Measurements from ENCODE around the gene ATAD2B.

GRCh38 chr2:23838581-23838980 lies 88.3 kb downstream of the ATAD2B start:
- no peak for TF ChIP-seq CTCF (IDR thresholded peaks at IDR 0.05)
- no peak for TF ChIP-seq POLR2A (IDR thresholded peaks at IDR 0.05)

Measured in body of pancreas (tissue), 4 donors.